B cell (primary cell): ENCODE results near the gene IFNG.

Experiments
- EZH2 ChIP-seq: IDR thresholded peaks from 2 replicates; pipeline ENCODE4 v1.6.1; 2012; ENCODE audit warnings: borderline replicate concordance, low read depth, mild to moderate bottlenecking, moderate library complexity, low read length; ENCODE audit not compliant: insufficient read depth, poor library complexity, severe bottlenecking
- TF ChIP-seq, protein P1 (sequence below): fragments of 200-600 bp; IDR thresholded peaks from one replicate; pipeline ENCODE4 v1.8.0; 2022; ENCODE audit warnings: antibody characterized with exemption, mild to moderate bottlenecking

DNA sequence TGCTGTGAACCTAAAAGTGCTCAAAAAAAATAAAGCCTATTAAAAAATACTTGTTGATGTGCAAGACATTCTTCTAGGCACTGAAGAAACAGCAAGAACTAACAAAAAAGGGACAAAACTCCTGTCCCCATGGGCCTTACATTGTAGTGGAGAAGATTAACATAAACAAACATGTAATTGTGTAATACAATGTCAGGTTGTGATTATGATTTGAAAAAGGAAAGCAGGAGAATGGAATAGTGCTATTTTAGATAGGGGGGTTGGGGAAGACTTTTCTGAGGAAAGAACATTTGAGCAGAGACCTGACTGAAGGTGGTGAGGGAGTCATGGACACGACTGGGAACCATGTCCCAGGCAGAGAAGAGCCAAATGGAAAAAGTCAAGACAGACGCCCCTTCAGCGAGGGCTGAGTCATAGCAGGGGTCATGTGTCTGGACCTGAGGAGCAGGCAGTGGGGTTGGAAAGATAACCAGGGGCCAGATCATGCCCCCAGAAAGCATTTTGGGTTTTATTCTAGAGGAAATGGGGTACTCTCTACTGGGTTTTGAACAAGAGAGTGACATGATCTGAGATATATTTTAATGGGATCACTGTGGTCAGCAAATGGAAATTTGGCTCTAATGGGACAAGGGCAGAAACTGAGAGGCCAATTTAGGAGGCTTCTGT lies 19.4 kb upstream of the IFNG start:
- TF ChIP-seq, protein P1, sequence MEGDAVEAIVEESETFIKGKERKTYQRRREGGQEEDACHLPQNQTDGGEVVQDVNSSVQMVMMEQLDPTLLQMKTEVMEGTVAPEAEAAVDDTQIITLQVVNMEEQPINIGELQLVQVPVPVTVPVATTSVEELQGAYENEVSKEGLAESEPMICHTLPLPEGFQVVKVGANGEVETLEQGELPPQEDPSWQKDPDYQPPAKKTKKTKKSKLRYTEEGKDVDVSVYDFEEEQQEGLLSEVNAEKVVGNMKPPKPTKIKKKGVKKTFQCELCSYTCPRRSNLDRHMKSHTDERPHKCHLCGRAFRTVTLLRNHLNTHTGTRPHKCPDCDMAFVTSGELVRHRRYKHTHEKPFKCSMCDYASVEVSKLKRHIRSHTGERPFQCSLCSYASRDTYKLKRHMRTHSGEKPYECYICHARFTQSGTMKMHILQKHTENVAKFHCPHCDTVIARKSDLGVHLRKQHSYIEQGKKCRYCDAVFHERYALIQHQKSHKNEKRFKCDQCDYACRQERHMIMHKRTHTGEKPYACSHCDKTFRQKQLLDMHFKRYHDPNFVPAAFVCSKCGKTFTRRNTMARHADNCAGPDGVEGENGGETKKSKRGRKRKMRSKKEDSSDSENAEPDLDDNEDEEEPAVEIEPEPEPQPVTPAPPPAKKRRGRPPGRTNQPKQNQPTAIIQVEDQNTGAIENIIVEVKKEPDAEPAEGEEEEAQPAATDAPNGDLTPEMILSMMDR: no peak
- TF ChIP-seq EZH2: no peak
